GM23248 (cell line): ENCODE results near the gene CLCA1.

Experiments used
- EZH2 ChIP-seq: fragments of 200-600 bp; sonication (generic); IDR thresholded peaks from 2 replicates; pipeline ENCODE4 v1.6.1; 2018; ENCODE audit warnings: antibody characterized with exemption, mild to moderate bottlenecking; ENCODE audit not compliant: insufficient read depth, poor library complexity, severe bottlenecking
- EZH2phosphoT487 ChIP-seq: fragments of 200-600 bp; sonication (generic); IDR thresholded peaks from 2 replicates; pipeline ENCODE4 v1.6.1; 2018; ENCODE audit warnings: antibody characterized with exemption, moderate library complexity, mild to moderate bottlenecking, low read depth; ENCODE audit not compliant: insufficient read depth

DNA sequence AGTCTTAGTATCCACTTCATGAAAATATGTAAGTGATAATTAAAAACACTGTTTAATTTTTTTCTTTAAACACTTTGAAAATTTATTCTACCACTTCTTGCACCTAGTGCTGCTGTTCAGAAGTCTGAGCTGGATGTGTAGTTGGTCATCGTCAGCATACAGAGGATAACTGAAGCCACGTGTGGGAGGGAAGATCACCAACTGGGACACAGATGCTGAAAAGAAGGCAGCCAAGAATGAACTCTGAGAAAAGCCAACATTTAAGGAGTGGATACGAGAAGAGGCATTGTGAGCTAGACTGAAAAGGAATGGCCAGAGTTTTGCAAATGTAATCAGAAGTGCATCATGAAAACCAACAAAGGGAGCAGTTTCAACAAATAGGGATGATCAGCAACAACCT lies 53.5 kb downstream of the CLCA1 start:
- no peak for TF ChIP-seq EZH2
- no peak for TF ChIP-seq EZH2phosphoT487
